ENCODE measurements around the gene FBXL17.

Gene FBXL17

DNA sequence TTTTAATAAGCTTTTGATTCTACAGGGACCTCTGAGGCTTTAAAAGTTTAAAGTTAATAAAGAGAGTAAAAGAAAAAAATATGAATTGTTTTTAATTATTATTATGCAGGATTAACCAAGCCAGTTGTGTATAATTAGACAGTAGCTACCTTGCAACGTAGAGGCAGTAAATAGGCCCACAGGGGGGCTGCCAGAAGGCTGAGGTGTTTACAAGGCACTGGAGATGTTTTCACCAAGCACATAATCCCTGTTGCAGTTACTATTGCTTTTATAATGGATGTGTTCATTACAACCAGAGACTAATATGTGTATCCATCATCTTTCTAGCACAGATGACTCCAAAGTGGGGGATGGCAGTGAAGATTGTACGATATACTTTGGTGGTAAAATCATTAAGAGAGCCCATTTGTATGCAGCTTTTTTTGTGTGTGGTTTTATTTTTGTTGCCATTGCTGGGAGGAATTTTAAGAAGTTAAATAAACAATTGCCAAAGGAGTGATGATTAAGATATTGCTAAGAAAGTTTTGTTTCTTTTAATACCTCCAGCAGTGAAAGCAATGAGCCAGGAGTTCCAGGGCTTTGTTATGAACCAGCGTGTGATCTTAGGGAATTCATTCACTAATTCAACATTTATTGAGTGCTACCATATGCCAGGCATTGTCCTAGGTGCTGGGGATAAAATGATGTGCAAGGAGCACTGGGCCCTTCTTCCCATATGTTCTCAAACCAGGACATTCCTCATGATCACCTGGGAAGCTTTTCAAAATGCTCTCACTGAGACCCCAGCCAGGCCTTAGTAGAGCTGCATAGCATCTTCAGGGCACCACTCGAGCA is 572.5 kb downstream of the FBXL17 start:
- DNase-seq (ENCODE audit: low read depth) = no peak
